GM21423 (cell line): ENCODE results near the gene ADGRG4.

ENCODE experiments used
- ATAC-seq: cut with Tn5 transposase; IDR thresholded peaks from one replicate; pipeline ENCODE4 v1.9.1; 2021; ENCODE audit warnings: mild to moderate bottlenecking, moderate library complexity; ENCODE audit not compliant: unreplicated experiment

The ADGRG4 gene

GRCh38 chrX:136292656-136293055, 8.1 kb upstream of the ADGRG4 start:
- no peak for ATAC-seq

GRCh38 chrX:136295380-136295779, 5.4 kb upstream of the ADGRG4 start:
- ATAC-seq, result no peak

- ATAC-seq, result no peak
Observed at GRCh38 chrX:136303041-136303440, 2.3 kb downstream of the ADGRG4 start.

- no peak for ATAC-seq
Observed at GRCh38 chrX:136304493-136304892, 3.7 kb downstream of the ADGRG4 start.

GRCh38 chrX:136306182-136306581, 5.4 kb downstream of the ADGRG4 start:
- no peak for ATAC-seq

GRCh38 chrX:136307471-136307870, 6.7 kb downstream of the ADGRG4 start:
- no peak for ATAC-seq

GRCh38 chrX:136310411-136310810, 9.6 kb downstream of the ADGRG4 start:
- ATAC-seq, result no peak

- ATAC-seq, result no peak
Observed at GRCh38 chrX:136318156-136318555, 17.4 kb downstream of the ADGRG4 start.

- no peak for ATAC-seq
Observed at GRCh38 chrX:136318895-136319597, 18.3 kb downstream of the ADGRG4 start.

- no peak for ATAC-seq
Observed at GRCh38 chrX:136319600-136319999, 18.8 kb downstream of the ADGRG4 start.

GRCh38 chrX:136321532-136321931, 20.8 kb downstream of the ADGRG4 start:
- no peak for ATAC-seq

GRCh38 chrX:136322064-136322463, 21.3 kb downstream of the ADGRG4 start:
- no peak for ATAC-seq

GRCh38 chrX:136325377-136325776, 24.6 kb downstream of the ADGRG4 start:
- no peak for ATAC-seq

- ATAC-seq, result no peak
Observed at GRCh38 chrX:136328933-136329332, 28.2 kb downstream of the ADGRG4 start.

- no peak for ATAC-seq
Observed at GRCh38 chrX:136336623-136337022, 35.9 kb downstream of the ADGRG4 start.

- ATAC-seq, result no peak
Observed at GRCh38 chrX:136339702-136340101, 38.9 kb downstream of the ADGRG4 start.

- ATAC-seq, result no peak
Observed at GRCh38 chrX:136344320-136344719, 43.6 kb downstream of the ADGRG4 start.

- no peak for ATAC-seq
Observed at GRCh38 chrX:136346506-136346905, 45.7 kb downstream of the ADGRG4 start.

- no peak for ATAC-seq
Observed at GRCh38 chrX:136347706-136348105, 46.9 kb downstream of the ADGRG4 start.

- no peak for ATAC-seq
Observed at GRCh38 chrX:136353526-136354093, 52.8 kb downstream of the ADGRG4 start.

GRCh38 chrX:136354201-136354600, 53.4 kb downstream of the ADGRG4 start:
- ATAC-seq, result no peak

- ATAC-seq, result no peak
Observed at GRCh38 chrX:136369377-136369776, 68.6 kb downstream of the ADGRG4 start.

GRCh38 chrX:136376713-136377112, 76.0 kb downstream of the ADGRG4 start:
- no peak for ATAC-seq
